GM21825 (cell line): ENCODE results near the gene ABCC10.

Experiments
- ATAC-seq: cut with Tn5 transposase; IDR thresholded peaks from one replicate; pipeline ENCODE4 v1.9.1; 2021; ENCODE audit warnings: mild to moderate bottlenecking, moderate library complexity; ENCODE audit not compliant: unreplicated experiment

Gene ABCC10

DNA sequence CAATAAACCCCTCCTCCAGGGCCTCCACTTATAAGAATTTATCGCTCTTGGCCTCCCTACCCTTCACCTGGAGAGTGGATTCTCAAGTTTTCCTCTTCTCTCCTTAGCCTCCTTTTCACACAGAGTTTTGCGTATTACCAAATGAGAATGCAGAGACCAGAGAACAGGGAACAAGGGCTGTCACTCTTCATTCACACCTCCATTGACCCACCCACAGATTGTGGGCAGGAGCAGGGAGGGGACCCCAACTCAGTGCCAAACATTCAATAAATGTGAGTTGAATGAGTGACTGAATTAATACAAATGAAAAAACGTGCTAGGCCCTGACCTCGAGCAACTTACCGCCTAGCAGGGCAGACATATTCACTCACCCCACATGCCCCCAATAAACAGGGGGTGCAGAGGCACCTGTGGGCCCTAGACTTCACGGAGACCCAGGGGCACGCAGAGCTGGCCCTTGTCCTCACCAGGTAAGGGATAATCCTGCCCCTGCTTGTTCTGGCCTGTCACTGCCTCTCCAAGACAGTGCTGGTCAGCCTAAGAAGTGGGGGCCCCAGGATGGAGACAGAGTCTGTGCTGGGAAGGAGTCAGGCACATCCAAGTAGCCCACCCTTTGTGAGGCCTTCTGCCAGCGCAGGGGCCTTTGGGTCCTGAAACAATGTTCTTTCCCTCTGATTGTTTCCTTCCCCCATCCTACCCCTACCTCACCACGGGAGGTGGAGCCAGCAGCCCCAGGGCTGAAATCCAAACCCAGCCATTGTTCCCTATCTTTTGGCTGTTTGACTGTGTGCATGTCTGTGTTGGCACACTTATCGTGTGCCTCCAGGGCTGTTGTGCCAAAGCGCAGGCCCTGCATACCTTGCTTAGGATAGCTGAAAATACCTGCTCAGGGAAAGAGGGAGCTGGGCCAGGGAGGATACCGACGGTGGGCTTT lies 41.7 kb downstream of the ABCC10 start:
- ATAC-seq = no peak

DNA sequence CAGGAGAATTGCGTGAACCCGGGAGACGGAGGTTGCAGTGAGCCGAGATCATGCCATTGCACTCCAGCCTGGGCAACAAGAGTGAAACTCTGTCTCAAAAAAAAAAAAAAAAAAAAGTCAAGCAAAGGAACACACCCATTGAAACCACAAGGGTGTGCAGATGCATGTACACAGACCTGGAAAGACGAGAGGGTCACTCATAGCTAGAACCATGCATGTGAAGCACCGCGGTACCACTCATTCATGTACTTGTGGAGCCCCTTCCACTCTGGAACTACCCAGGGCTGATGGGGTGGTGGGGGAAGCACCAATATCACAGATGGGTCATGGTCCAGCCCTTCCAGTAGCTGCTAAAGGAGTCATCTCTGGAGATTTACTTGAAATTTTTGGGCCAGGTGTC lies 42.6 kb downstream of the ABCC10 start:
- no peak for ATAC-seq

DNA sequence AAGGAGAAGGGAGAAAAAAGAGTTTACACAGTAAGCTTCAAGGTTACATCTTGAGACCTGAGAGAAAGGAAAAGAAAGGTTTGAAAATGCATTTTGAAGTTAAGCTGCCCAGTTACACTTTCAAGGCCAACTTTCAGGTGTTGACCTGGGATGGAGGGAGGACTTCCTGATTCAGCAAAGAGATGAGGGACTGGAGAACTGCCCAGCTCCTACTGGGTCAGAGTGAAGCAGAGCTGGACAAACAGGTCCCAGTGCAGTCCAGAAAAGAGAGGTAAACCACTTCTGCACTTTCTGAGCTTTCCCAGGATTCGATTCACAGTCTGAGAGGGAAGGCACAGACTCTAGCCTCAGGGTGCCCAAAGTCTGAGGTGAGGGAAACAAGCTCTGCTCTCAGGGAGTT lies 44.1 kb downstream of the ABCC10 start:
- no peak for ATAC-seq

DNA sequence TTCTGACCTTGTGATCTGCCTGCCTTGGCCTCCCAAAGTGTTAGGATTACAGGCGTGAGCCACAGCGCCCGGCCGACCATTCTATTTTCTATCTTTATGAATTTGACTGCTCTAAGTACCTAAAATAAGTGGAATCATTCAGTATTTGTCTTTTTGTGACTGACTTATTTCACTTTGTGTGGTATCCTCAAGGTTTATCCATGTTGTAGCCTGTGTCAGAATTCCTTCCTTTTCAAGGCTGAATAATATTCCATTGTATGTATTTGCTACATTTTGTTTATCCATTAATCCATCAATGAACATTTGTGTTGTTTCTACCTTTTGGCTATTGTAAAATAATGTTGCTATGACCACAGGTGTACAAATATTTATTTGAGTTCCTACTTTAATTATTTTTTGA lies 45.2 kb downstream of the ABCC10 start:
- no peak for ATAC-seq

DNA sequence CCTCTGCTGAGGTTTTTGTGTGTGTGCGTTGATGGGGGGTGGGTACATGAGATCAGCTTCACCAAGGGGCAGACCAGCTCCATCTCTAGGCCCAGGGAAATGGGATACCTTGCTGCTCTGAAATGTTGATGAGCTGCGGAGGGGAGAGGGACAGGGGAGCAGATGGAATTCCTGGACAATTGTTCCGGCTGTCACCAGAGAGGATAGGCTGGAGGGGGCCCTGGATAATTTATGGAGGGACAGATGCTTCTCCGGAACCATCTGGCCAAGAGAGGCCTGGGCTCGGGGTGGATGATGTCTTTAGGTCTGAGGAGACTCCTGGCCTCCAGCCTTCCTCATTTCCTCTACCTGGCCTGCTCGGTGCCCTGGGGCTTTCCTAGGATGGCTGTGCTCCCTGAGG lies 48.2 kb downstream of the ABCC10 start:
- ATAC-seq = no peak

DNA sequence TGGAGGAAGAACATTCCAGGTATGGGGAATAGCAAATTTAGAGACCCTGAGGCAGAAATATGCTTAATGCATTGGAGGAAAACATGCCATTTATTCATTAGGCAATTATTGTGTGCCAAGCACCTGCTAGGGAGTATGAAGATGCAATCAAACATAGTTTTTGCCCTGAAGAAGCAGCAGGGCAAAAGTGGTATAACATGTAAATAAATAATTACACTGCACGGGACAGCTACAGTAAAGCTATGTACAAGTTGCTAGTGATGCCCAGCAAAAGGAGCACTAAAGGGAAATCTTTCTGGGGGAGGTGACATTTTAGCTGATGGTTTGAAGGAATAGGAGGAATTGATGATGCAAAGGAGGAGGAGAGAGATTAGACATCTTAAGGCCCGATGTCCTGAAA lies 49.4 kb downstream of the ABCC10 start:
- ATAC-seq = no peak

DNA sequence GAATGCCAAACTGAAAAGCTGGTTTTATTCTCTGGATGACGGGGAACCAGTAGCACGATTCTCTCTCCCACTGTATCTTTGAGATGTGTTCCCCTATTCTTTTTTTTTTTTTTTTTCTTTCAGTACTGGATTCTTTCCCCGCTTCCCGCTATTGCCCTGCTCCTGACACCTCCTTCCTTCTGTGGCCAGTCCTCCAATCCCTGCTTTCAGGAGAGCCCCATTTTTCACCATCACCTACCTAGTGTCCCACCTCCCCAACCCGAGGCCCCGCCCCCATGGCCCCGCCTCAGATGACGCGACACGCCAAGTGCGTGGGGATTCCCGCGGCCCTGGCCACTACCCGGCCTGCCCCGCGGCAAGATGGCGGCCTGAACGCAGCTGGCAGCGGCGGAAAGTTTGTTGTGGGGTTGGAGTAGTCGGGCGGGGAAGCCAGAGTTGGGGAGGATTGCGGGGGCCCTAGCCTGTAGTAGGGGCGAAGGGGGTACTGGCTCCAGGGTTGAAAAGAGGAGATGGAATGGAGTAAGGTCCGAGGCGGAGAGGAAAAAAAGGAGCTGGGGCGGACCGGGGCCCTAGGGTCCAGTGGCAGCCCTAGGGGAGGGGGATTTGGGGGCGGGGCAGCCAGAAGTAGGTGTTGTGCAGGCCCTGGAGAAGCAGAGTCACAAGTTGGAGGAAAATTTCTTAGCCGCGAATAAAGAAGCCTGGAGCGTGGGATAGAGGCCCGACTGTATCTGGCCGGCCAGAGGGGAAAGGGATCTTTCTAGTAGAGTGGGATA lies 50.1 kb downstream of the ABCC10 start, which contains the start of gene TJAP1:
TJAP1 (plus strand) TSS at position 336 of the 773 bp plus-strand sequence. CDS start 21,432 bp downstream, outside the sequence.
- peak; percentile 94 for ATAC-seq

DNA sequence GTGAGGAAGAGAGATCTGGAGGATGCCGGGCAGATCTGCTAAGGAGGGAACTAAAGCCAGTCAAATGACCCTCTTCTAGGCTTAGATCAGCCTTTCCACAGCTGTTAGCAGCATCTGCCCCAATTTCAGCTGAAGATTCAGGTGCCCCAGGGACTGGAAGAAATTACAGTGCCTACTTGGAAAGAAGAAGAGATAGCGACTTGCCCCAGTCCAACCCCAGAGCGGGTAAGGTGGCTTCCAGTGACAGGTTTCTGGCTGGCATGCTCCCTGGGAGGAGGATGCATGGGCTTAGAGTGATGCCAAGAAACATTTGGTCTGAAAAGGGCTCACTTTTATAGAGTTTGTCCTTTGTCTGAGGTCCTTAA lies 50.6 kb downstream of the ABCC10 start:
- ATAC-seq = no peak

DNA sequence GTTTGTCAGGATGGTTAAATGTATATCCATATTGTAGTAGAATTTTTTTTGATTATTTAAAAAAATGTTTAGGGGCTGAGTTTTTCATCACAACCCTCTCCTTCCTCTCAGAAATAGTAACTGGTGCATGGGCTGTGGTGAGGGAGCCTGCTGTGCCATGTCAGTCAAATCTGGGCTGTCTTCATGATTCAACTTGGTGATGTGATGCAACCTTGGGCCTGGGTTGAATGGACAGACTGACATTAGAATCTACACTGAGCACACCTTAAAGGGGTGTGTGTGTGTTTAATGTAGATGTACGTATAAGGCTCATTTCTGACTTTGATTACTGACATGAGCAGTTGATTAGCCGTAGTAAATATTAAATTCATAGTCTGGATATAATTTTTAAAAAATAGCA lies 53.7 kb downstream of the ABCC10 start:
- ATAC-seq = no peak

DNA sequence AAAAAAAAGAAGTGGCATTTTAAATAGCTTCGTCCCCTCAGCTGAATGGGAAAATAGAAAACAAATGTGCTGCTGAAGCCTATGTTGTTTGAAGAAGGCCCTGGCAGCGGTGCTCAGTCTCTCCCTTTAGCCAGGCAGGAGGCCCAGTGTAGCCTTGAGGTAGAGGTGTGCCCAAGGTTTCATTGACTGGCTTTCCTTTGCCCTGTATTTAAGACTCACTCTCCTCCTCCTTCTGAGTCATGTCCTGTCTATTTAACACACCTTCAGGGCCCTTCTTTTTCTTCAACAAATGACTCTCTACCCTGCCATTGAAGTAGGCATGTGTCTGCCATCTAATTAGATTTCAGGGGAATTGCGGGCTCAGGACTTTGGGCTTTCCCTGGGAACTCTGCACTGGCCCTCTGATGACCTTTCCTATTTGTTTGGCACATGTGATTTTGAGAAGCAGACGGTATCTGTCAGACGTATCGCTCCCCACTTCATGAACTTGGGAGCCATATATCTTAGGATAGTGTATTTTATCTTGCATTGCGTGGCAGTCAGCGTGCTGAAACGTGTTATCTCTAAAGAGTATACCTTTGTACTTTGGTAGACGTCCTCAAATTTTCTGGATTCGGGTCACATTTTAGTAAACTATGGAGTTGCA lies 54.4 kb downstream of the ABCC10 start:
- ATAC-seq = no peak

GRCh38 chr6:43488667-43489276 lies 61.4 kb downstream of the ABCC10 start:
- no peak for ATAC-seq

GRCh38 chr6:43489277-43490072 lies 62.1 kb downstream of the ABCC10 start:
- ATAC-seq = no peak

DNA sequence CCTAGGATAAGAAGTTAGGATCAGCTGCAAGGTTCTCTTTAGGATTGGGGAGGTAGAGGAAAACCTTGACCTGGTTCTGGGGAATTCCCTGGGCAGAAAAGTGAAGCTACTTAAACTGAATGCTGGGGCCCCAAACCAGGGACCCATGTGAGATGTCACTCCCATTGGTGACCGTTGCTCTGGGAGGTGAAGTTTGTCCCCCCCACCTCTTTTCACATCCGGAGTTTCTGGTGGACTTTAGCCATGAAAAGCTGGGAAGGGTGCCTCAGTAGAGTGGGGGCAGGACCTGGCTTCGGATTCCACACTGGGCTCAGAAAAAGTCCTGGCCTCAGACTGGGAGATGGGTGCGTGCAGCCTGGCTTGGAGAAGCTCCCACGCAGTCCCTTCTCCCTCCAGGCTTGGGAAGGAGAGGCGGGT lies 63.2 kb downstream of the ABCC10 start:
- ATAC-seq = no peak

DNA sequence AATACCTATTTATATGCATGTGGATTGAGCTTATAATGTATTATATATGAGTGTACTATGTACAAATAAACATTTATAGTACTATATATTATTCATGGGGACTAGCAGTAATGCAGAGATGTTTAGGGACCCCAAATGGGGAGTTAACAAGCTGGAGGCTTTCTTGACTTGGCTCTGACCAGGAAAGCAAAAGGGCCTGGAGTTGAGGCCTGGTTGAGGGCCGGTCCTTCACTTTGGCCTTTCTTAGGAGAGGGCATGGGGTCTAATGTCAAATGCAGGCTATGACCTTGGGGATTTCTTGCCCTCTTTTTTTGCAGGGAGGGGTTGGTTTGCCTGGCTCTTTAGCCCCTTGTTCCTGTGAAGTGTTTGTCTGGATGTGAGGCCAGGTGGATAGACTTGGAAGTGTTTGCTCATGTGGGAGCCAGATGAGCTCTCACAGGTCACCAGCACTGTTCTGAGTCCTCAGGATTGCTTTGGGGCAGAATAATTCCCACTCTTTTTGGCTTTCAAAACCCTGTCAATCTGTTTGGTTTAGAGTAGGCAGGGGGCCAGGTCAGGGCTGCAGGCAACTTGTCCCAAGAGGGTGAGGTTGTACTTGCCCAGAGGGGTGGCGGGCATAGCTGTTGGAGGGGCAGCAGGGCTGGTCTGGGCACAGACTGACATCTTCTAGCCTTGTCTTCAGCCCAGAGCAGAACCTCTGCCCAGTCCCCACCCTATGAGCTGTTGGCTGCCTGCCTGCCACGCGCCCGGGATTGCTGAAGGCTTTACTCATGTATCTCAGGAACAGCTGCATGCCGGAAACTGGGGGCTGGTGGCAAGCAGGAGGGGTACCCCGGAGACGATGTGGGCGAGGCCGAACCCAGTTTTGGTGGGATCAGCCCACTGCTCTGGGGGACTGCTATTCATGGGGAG lies 64.7 kb downstream of the ABCC10 start:
- ATAC-seq = no peak

GRCh38 chr6:43492673-43493072 lies 65.3 kb downstream of the ABCC10 start:
- no peak for ATAC-seq

- no peak for ATAC-seq
Measured at GRCh38 chr6:43493230-43493629, 65.9 kb downstream of the ABCC10 start.

GRCh38 chr6:43493833-43494232 lies 66.5 kb downstream of the ABCC10 start:
- ATAC-seq = no peak

GRCh38 chr6:43494321-43494720 lies 67.0 kb downstream of the ABCC10 start:
- ATAC-seq = no peak

DNA sequence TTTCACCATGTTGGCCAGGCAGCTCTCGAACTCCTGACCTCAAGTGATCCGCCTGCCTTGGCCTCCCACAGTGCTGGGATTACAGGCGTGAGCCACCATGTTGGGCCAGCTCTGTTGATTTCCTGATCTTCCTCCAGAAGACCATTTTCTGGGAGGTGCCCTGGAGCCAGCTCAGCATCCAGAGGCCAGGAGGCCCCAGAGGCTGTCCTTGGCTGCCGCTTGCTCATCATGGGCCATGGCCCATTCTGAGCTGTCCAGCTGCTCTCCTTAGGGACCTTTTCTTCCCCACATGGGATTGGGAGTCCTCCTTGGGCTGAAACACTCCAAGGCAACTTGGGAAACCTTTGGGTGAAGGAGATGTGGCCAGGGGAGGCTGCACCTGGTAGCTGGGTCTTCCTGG lies 67.4 kb downstream of the ABCC10 start:
- ATAC-seq = no peak
